DMS 273 (cell line): ENCODE measurements around the gene FAM168A.

Experiments used
- DNase-seq: peaks from one replicate; lab custom pipeline; 2025; ENCODE audit not compliant: unreplicated experiment; lab: John Stamatoyannopoulos, UW

The FAM168A gene

DNA sequence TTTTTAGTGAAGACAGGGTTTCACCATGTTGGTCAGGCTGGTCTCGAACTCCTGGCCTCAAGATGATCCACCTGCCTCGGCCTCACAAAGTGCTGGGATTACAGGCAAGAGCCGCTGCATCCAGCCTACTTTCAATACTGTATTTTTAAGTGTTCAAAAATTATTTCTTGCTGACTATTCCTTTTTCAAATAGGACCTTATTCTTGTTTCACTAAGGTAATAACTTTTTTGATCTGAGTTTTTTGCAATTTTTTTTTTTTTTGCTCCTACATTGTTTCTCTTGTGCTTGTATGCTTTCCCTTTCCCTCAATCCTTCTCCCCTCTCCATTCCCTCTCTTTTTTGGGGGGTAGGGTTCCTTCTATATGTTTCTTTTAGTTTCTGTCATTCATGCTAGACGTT is 73.1 kb downstream of the FAM168A start:
- no peak for DNase-seq

DNA sequence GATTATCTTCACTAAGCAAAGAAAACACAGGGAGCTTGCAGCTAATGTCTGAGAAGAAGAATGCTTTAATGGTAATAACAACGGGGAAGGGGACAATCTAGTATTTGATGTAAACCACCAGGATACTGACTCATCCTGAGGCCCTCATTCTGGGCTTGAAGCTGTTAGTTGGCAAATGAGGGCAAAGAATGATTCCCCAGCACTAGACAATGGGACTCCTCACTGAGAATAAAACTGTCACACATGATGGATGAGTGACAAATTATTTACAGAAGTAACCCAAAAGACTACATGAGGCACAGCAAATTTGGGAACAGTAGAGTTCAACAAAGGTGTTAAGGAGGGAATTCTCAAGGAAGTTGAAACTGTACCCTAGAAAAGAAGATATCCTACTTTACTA is 76.3 kb downstream of the FAM168A start:
- no peak for DNase-seq

- DNase-seq: peak; percentile 58
These were observed 77.4 kb downstream of the FAM168A start for GRCh38 chr11:73520353-73521061.

- DNase-seq: no peak
These were observed 78.6 kb downstream of the FAM168A start for GRCh38 chr11:73519266-73519665.

DNA sequence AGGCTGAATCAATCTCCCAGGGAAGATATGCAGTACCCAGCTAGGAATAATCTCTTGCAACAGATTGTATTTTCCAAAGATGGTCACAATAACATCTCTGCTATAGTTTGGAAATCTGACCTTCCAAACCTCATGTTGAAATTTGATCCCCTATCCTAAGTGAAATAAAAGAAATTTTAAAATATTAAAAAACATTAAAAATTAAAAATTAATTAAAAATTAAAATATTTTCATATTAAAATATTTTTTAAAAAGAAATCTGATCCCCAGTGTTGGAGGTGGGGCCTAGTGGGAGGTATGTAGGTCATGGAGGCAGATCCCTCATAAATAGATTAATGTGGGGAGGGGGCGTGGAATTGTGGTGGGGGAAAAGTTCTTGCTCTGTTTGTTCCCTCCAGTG is 79.7 kb downstream of the FAM168A start:
- no peak for DNase-seq

- no peak for DNase-seq
These were observed 81.8 kb downstream of the FAM168A start for GRCh38 chr11:73516080-73516479.

GRCh38 chr11:73513707-73514106 is 84.2 kb downstream of the FAM168A start:
- no peak for DNase-seq

DNA sequence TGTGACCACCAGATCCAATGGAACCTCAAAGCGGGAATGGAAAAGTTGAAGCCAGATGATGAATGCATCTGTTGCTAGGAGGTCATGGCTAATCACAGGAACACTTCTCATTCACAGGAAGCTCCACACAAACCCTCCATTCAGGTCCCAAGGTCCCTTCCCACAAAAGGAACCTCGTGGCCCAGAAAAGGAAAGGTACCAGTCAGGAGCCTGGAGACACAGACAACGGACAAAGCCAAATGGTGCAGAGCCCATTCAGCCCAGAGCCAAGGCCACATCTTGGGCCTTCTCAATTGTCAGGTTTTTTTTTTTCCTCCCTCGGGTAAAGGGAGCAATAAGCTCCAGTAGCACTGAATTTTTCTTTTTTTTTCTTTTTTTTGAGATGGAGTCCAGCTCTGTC is 87.0 kb downstream of the FAM168A start:
- no peak for DNase-seq

DNA sequence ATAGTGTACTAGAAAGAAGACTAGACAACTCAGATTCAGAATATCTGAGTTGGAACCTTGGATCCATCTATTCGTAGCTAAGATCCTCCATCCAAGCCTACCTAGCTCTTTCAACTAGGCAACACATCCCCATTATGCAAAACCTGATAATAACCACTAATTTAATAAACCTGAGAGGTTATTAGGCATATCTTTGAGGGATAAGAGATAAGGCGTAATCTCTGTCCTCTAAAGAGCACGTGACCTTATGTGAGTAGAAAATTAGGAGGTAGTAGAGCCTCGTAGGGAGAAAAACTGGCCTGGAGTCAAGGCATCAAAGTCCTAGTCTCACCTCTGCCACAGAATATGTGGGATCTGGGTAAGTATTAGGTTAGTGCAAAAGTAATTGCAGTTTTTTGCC is 87.8 kb downstream of the FAM168A start:
- DNase-seq: no peak

GRCh38 chr11:73509188-73509587 is 88.7 kb downstream of the FAM168A start:
- no peak for DNase-seq

GRCh38 chr11:73508243-73509176 is 89.4 kb downstream of the FAM168A start:
- DNase-seq: no peak

- DNase-seq: no peak
These were observed 90.8 kb downstream of the FAM168A start for GRCh38 chr11:73507086-73507485.

- DNase-seq: no peak
These were observed 91.9 kb downstream of the FAM168A start for GRCh38 chr11:73506038-73506437.

GRCh38 chr11:73498343-73498742 is 99.6 kb downstream of the FAM168A start:
- no peak for DNase-seq

GRCh38 chr11:73496134-73496533 is 101.8 kb downstream of the FAM168A start:
- DNase-seq: no peak

DNA sequence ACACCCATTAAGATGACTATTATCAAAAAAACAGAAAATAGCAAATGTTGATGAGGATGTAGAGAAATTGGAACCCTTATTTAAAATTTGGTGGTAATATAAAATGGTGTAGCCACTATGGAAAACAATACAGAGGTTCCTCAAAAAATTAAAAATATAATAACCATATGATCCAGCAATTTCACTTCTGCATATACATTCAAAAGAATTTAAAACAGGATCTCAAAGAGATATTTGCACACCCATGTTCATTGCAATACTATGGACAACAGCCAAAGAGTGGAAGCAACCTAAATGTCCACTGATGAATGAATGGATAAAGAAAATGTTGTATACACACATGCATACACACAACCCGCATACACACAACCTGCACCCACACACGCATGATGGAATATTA is 102.2 kb downstream of the FAM168A start:
- no peak for DNase-seq

DNA sequence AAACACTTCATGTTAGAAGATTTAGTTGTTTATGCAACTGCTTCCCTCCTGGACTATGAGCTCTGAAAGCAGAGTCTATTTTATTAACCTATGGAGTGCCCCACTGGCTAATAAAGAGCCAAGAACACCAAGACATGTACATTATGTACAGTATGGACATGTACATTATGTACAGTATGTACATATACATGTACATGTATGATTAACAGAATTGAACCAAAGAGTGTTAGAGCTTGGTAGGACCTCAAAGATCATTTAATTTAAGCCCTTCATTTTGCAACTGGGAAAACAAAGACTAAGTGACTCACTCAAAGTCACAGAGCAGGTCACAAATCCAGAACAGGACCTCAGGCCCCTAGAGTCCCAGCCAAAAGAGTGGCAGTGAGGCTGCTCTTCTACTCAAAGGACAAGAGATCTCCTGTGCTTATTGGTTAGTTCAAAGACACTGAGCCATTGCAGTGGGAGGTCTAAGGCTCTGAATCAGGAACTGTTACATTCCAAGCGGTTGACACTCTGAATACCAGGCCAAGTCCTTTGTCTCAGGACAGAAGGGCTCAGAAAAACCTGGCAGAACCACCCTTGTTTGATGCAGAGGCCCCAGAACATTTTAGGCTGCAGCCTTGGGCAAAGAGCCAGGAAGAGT is 103.8 kb downstream of the FAM168A start:
- no peak for DNase-seq

- DNase-seq: no peak
These were observed 116.3 kb downstream of the FAM168A start for GRCh38 chr11:73481626-73482025.

- DNase-seq: no peak
These were observed 117.2 kb downstream of the FAM168A start for GRCh38 chr11:73480677-73481076.

DNA sequence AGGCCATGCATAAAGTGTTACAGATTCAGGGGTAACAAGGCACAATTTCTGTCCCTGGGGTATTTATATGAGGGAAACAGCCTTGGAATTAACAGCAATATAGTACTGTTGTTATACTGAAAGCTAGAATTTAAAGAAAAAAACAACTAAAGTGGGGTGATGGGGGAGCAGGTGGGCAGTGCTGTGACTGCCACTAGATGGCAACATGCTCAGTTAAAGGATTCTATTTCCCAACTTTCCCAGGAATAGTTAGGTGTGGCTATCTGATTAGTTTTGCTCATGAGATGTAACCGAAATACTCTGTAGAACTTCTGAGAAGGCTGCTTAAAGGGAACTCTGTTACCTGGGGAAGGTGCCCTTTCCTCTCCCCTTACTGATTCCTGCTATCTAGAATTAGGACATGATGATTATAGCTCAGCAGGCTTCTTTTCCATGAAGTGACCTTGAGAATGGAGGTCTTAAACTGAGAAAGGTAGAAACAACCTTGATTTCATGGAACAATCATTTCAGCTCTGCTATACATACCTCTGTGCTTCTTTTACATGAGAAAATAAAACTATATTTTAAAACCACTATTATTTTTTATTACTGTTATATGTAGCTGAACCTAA is 119.1 kb downstream of the FAM168A start:
- peak; percentile 45 for DNase-seq

- DNase-seq: no peak
These were observed 120.4 kb downstream of the FAM168A start for GRCh38 chr11:73477518-73477917.
